HG03432 (cell line): ENCODE results near the gene BRAT1.
"Not testable (repeated sequence)": the region's sequence is repeated elsewhere in the genome, so short reads cannot be mapped to it uniquely, and the experiment has no call there.

ENCODE experiments used
- ATAC-seq: cut with Tn5 transposase; IDR thresholded peaks from one replicate; pipeline ENCODE4 v1.9.1; 2021; ENCODE audit warnings: mild to moderate bottlenecking, moderate library complexity; ENCODE audit not compliant: unreplicated experiment

Gene BRAT1

DNA sequence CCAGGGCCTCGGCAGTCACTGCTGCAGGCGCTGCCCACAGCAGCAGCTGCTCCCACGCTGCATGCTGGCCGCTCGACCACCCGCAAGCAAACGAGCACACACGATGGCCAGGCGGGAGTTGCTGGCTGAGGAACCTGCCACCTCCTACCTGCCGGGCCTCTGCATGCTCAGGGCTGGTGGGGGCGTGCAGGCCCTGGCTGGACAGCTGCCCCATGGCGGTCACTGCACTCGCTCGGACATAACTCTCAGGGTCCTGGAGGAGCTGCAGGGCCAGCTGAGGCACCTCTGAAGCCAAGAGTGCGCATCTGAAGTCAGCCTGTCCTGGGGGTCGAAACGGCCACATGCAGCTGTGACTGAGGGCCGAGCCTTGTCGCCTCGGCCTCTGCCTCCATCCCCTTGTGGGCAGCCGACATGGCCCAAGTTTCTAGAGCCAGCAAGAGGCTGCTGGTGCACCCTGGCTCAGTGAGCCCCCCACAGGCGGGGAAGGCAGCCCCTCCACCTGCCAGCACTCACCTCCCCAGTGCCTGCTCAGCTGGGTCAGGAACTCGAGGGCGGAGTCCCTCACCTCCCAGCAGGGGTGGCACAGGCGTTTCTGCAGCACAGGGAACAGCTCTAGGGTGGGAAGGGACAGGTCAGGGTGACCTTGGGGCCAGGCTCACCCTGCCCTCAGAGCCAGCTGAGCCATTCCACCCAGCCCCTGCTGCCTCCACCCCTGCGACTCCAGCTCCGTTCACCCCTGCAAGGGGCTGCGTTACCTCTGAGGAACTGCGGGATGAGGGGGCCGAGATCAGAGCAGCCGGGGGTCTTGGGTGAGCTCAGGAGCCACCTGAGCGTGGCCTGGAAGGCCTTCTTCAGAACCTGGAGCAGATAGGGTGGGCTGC, 16.1 kb downstream of the BRAT1 start:
- no peak for ATAC-seq

DNA sequence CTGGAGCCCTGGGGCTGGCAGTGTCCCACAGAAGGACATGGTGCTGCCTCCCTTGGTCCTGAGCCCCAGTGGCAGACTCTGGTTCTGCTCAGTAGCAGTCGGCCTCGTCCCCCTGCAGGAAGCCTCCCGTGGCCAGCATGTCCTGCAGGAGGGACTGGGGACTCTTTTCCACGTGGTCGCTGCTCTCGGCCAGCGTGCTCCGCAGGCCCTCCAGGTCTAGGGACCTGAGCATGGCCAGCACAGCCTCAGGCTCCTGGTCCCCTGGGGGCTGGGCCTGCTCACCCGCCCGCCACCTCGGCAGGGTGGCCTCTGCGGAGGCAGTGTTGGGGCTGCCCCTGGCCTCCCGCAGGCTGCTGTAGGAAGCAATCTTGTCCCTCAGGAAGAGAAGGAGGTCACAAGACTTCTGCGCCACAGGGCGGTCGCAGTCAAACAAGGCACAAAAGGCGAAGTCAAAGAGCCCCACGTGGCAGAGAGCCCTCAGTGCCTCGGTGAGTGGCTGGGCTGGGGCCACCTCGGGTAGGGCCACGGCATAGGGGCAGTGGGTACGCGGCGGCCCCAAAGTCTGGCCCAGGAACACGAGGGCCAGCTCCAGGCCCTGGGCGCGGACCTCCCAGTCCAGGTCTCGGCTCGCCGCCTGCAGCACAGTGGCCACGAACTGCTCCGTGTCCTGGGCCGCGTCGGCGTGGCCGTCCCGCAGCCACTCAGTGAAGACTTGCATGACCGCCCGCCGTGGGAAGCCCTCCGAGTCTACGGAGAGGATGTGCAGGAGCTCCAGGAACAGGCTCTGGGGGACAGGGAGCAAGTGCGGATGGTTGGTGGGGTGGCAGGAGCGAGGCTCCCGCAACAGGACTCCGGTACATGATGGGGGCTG, 17.1 kb downstream of the BRAT1 start:
- ATAC-seq: no peak

DNA sequence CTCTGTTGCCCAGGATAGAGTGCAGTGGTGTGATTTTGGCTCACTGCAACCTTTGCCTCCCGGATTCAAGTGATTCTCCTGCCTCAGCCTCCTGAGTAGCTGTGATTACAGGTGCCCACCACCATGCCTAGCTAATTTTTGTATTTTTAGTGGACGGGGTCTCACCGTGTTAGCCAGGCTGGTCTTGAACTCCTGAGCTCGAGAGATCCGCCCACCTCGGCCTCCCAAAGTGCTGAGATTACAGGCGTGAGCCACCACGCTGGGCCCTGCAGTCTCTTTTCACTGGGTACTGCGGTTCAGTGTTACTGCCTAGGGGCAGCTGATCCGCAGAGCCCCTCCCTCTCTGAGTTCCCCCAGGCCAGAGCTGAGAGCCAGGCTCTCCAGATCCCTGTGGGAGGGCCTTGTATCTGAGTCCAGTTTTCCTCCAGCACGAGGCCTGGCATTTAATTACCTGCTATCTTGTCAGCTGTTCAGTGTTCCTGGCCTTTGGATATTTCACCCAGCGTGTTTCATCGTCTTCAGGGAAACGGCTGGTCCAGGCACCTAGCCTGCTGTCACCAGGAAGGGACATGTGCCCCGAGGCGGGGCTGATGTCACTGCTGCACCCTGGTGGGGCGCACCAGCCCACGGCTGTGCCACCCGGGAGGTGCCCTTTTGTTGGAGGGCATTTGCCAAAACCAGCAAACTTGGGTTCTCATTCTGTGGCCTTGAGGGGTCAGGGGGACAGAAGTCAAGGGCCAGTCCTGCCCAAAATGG, 19.3 kb downstream of the BRAT1 start:
- ATAC-seq: not testable (repeated sequence)

DNA sequence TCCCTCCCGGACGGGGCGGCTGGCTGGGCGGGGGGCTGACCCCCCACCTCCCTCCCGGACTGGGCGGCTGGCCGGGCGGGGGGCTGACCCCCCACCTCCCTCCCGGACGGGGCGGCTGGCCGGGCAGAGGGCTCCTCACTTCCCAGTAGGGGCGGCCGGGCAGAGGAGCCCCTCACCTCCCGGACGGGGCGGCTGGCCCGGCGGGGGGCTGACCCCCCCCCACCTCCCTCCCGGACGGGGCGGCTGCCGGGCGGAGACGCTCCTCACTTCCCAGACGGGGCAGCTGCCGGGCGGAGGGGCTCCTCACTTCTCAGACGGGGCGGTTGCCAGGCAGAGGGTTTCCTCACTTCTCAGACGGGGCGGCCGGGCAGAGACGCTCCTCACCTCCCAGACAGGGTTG, 21.1 kb downstream of the BRAT1 start:
- ATAC-seq: not testable (repeated sequence)

DNA sequence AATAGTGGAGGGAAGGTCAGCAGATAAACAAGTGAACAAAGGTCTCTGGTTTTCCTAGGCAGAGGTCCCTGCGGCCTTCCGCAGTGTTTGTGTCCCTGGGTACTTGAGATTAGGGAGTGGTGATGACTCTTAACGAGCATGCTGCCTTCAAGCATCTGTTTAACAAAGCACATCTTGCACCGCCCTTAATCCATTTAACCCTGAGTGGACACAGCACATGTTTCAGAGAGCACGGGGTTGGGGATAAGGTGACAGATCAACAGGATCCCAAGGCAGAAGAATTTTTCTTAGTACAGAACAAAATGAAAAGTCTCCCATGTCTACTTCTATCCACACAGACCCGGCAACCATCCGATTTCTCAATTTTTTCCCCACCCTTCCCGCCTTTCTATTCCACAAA, 21.8 kb downstream of the BRAT1 start:
- not testable (repeated sequence) for ATAC-seq

DNA sequence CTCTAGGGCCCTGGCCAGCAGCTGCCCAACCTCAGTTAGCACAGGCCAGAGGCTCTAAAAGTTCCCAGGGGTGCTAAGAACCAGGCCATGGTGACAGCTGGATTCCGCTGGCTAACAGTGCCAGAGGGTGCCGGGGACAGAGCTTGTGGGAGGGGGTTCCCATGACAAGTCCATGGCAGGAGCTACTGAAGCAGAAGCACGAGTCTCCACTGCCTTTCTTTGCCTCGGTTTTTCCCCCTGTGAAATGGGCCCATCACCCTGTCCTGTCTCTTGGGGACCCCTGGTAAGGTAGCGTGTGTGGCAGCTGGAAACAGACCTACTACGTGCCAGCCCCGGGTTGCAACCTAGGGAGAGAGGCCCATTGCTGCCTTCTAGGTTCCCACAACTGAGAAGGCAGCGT, 22.5 kb downstream of the BRAT1 start:
- ATAC-seq: not testable (repeated sequence)

DNA sequence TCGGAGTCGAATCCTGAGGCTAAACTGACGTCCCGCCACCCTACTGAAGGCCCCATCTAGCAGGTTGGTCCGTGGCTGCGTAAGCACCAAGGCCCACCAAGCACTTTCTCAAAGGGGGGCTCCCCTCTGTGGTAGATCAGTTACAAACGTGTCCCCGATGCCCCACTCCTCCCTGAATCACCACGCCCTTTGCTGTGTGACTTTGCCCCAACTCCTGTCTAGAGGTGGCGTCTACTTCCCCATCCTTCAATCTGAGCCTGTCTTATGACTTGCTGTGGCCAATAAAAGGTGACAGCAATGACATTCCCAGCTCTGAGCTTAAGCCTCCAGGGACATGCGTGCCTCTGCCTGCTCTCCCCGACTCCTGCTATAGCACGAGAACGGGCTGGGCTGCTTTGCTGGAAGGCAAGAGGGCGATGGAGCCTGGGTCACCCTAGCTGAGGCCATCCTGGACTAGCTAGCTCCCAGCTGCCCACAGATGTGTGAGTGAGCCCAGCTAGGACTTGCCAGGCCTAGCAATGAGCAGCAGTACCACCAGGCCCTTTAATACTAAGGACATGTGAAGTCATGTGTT, 23.0 kb downstream of the BRAT1 start:
- ATAC-seq: not testable (repeated sequence)

DNA sequence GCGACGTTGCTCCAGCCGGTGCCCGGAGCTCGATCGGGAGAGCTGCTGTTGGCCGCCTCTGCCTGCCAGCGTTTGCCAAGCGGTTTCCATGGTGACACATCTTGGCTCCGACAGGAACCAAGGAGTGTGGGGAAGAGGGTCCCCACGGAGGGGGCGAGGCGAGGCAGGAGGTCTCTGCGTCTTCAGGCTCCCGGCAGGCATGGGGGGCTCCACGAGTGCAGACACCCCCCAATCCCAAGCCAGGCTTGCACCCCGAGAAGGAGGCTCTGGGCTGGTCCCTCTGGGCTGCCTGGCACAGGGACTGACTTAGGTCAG, 23.6 kb downstream of the BRAT1 start:
- not testable (repeated sequence) for ATAC-seq

DNA sequence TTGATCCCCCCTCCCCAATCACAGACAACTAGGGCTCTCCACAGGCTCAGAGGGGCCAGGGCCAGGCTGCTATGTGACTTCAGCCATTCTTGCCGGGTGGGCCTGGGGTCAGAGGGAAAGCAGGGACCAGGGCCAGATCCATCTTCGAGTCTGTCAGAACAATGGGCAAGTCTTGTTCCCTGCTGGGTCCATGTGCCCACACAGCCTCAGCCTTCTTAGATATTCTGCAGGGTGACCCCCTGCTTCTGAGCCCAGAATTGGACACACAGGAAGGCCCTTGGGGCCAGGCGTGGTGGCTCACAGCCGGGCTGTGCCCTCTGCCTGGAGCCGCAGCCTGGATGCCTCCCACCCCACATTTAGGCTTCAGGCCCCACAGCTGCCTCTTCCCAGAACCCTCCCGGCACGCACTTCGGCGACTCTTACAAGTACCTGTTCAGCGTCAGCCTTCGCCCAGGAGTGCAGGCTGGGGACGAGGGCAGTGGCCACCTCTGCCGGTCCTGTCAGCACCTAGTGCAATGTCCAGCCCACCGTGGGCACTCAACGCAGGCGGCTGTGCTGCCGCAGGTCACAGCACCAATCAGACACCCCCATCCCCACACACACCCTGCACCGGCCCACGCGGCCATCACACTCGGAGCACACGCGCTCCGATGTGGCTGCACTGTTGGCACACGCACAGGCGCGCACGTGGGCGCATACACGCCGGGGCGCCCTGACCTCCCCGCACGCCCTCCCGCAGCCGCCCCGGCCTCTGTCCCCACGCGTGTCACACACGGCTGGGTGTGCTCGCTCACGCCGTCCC, 24.1 kb downstream of the BRAT1 start:
- ATAC-seq: not testable (repeated sequence)

DNA sequence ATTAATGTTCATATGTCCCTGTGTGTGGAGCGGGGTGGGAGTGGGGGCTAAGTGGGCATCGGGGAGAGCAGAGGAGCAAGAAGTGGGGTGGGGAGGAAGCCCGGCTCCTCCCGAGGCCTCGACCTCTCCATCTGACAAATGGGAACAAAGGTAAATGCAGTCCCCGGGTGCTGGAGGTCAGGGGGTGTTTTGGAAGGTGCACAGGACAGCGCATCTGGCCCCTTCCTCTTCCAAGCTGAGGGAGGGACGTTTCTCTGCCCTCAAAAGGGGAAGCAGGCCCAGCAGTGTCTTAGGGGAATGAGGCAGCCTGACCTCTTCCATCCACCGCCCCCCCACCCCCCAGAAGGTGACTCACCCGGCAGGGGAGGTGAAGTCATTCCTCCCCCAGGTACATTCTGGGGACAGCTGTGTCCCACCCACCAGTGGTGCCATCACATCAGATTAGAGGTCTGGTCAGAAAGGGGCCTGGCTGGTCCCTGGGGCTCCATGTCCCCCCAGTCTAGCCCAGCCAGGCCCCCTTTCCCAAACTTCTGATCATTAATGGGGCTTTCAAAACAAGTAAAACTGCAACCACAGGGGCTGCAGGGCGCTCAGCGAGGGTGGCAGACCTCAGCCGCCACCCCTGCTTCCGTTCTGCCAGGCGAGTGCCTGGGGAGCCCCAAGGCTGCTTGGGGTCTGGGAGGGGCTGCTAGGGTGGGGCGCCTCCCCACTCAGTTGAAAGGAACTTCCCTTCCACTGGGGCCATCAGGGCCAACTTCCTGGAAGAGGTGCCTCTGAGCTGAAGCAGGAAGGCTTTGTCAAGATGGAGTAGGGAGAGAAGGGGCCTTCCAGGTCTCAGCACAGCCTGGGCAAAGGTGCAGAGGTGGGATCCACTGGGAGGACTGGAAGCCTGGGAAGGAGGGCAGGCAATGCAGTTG, 25.0 kb downstream of the BRAT1 start:
- peak; percentile 41 for ATAC-seq

DNA sequence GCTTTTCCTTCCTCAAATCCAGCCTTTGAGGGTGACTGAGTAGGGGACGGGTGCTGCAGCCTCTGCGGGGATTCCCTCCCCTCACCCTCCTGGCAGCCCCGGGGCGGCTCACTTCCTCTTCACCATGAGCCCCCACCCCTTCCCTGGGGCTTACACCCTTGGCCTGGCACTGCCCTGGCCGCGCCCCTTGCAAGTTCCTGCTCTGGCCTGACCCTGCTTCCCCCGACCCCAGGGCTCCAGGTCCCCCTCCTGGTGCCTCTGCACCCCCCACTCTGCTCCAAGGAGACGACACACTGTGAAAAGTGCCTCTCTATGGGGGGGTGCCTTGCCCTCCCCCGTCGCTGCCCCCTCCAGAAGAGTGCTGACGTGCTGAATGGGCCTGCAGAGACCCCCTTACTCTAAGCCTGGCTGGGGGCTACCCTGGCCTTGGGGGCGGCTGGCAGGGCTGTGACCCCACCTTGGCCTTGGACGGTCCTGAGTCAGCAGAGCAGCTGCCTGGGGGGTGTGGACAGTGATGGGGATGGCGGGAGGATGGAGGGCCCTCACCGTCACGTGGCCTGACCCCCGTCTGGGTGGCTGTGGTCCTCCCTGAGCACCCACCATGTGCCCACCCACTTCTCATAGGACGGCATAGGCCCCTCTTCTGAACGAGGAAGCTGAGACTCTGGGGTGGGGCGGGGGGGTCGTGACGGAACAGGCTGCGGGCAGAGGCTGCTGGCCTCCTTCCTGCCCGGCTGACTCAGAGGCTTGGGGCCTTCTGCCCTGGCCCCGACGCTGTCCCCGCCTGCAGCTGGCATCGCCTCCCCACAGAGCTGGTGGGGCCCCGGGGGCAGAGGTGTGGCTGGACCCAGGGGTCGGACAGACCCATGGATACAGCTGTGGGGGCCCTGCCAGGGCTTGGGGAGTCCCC, 25.9 kb downstream of the BRAT1 start:
- ATAC-seq: peak; percentile 60

DNA sequence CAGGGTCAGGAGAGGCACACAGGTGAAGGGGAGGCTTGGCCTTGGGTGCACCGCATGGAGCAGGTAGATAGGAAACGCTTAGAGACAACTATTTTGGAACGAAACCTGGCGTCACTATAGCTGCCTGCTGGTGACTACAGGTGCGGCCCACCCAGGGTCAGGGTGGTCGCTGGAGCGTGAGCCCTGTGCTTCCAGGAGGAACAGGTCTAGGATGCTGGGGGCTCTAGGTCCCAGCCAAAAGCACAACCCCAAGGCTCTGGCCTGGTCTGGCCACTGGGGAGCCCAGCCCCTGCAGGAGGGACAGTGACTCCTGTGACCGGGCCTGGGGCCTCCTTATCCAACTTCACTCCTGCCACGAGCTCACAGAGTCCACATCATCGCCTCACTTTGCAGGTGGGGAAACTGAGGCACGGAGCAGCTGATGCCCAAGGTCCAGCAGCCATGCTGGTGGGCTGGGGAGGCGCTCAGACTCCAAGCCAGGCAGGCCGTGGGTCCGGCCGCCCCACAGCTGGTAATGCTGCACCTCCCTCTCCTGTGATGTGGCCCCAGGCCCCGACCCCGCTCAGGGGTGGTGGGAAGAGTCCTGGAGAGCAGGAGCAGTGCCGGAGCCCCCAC, 26.7 kb downstream of the BRAT1 start:
- peak; percentile 7 for ATAC-seq

DNA sequence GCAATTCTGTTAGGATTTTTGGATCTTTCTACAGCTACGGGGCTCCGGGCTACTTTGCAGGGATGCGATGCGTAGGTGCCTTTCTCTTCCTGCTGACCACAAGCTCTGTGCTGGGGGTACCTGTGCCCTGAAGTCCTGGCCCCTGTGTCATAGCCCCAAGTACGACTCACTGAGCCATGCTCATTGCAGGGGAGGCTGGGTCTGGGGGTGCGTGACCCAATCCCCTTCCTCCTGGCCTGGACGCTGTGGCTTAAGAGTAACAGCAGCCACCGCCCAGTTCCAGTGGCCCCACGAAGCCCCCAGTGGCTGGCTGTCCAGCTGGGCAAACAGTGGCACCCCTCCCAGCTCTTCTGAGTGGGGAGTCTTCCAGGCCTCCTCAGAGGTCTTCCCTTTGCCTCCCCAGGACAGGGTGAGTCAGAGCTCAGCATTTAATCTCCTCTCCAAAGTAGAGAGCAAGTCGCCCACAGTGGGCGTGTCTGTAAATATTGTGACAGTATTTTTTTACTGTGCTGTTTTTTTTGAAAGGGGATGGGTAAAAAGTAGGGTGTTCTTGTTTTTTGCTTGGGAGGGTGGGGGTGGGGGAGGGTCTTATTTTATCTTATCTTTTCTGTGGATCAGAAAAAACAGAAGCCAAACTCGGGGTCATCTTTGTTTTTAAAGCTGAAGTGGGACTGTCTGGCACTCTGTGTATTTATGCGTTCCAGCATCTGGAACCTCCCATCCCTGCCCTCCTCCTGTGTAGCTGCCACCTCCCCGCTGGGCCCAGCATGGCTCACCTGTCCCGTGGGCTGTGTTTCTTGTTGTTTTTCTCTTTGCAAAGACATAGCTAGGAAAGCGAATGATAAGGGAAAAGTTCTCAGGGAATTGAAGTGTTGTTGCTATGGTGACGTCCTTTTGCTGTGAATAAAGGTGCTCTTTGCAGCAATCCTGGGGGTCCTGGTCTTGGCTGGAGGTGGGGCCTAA, 27.5 kb downstream of the BRAT1 start:
- no peak for ATAC-seq

DNA sequence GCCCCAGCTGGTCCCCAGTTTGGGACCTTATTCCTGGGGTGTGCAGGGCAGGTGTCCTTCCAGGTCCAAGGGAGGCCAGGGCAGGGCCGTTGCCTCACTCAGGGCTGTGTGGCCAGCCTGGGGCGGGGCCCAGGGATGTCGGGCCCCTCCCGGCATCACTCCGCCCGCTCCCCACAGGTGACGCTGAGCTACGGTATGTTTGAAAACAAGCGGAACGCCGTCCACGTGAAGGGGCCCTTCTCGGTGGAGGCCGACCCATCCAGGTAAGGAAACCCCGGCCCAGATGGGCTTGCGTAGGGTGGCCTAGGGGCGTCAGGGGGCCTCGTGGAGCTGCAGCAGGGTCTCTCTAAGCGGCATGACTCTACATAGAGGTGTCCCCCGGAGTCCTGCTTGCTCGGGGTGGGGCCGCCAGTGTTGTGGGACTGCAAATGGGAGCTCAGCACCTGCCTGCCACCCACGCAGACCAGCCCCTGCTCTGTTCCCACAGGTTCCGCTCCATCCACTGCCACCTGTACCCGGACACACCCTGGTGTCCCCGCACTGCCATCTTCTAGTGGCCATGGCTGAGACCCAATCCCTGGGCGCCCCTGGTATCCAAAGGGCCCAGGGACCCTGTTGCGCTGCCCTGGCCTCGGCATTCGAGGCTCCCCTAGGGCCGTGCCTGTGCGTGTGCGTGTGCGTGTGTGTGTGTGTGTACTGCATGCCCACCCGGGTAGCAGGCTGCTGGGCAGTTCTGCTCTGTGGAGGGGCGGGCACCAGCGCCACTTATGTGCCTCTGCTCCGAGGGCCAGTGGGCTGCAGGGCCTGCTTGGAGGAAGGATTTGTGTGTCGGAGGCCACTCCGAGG, 28.4 kb downstream of the BRAT1 start:
- no peak for ATAC-seq
